Endodermal cell (in vitro differentiated cells): ENCODE measurements around the gene RILPL2. TPM values are rescaled to one million over a fixed set of nuclear protein-coding genes. Genes with fewer than 3 reads are reported as not detected.

ENCODE experiments used
- DNase-seq: peaks from one replicate; pipeline ENCODE4 v3.0.0-alpha.2; 2017
- H3K27ac ChIP-seq: 2 replicates; pipeline ENCODE4 v1.5.1; 2013; ENCODE audit warnings: mild to moderate bottlenecking, low read depth, low read length, moderate library complexity
- H3K27me3 ChIP-seq: 2 replicates; pipeline ENCODE4 v1.6.1; 2013; ENCODE audit warnings: mild to moderate bottlenecking, low read length, moderate library complexity; ENCODE audit not compliant: insufficient read depth, control insufficient read depth, poor library complexity, severe bottlenecking
- H3K36me3 ChIP-seq: 2 replicates; pipeline ENCODE4 v1.7.0; 2013; ENCODE audit warnings: mild to moderate bottlenecking, low read length, moderate library complexity; ENCODE audit not compliant: control insufficient read depth, insufficient read depth
- H3K4me1 ChIP-seq: one replicate; pipeline ENCODE4 v1.7.0; 2013; ENCODE audit warnings: low read length; ENCODE audit not compliant: control insufficient read depth, insufficient read depth
- H3K4me3 ChIP-seq: 2 replicates; pipeline ENCODE4 v1.5.1; 2013; ENCODE audit warnings: mild to moderate bottlenecking, low read length, moderate library complexity
- H3K9ac ChIP-seq: 2 replicates; pipeline ENCODE4 v1.6.1; 2013; ENCODE audit warnings: mild to moderate bottlenecking, low read length, moderate library complexity; ENCODE audit not compliant: poor library complexity, severe bottlenecking; ENCODE audit errors: extremely low read depth
- H3K9me3 ChIP-seq: 2 replicates; pipeline ENCODE4 v1.6.1; 2013; ENCODE audit warnings: mild to moderate bottlenecking, low read length, moderate library complexity; ENCODE audit not compliant: control insufficient read depth
- H3K27ac Mint-ChIP-seq: 2 replicates; pipeline ENCODE4 v1.8.0; 2020; ENCODE audit warnings: mixed read lengths
- H3K27me3 Mint-ChIP-seq: 2 replicates; pipeline ENCODE4 v1.8.0; 2021; ENCODE audit warnings: mild to moderate bottlenecking, mixed read lengths; ENCODE audit not compliant: insufficient read depth
- H3K36me3 Mint-ChIP-seq: 2 replicates; pipeline ENCODE4 v1.8.0; 2020; ENCODE audit warnings: low read depth, mixed read lengths
- H3K4me1 Mint-ChIP-seq: 2 replicates; pipeline ENCODE4 v1.8.0; 2020; ENCODE audit warnings: mixed read lengths
- H3K4me3 Mint-ChIP-seq: 2 replicates; pipeline ENCODE4 v1.8.0; 2020; ENCODE audit warnings: mild to moderate bottlenecking, moderate library complexity, mixed read lengths
- H3K9me3 Mint-ChIP-seq: 2 replicates; pipeline ENCODE4 v1.8.0; 2020; ENCODE audit warnings: mild to moderate bottlenecking, mixed read lengths
- CTCF ChIP-seq: fragments of 200-600 bp; sonication (generic); conservative IDR thresholded peaks from 2 replicates; pipeline ENCODE4 v1.5.0; 2021; ENCODE audit warnings: antibody characterized with exemption, mild to moderate bottlenecking
- WGBS, 2 experiments: methylation state at CpG; one replicate each; pipeline versions ENCODE4 v1.1.5 to v1.1.7; 2013; ENCODE audit warnings: missing lambda C conversion rate in 2 of 2, mixed read lengths in 1 of 2; ENCODE audit not compliant: insufficient coverage in 1 of 2, insufficient read length in 1 of 2; 5-methylcytosine and 5-hydroxymethylcytosine counted together
- total RNA-seq, 2 donors: library from RNA; stranded (reverse); fragmentation: NEBNext Ultra II Directional in 1 of 2; extraction: Animal tissue kit (Norgen Biotek cat#: 25700) in 1 of 2; gene quantifications; 2 replicates in 1 of 2; 3 replicates in 1 of 2; pipeline ENCODE4 v1.2.1, GENCODE V29; 2021

RILPL2 gene
- total RNA-seq, 2 donors from 2014 or later, result 2.6 TPM

- 95 to 99% methylated on average over 12 to 14 of the region's 14 CpGs for WGBS, 2 experiments
- DNase-seq, result no peak
- H3K4me3 ChIP-seq, result no peak overlapping the region
- H3K27me3 Mint-ChIP-seq, result no peaks in the 10 kb centered on the region
- no peaks in the 10 kb centered on the region for H3K27me3 ChIP-seq
- no peaks in the 10 kb centered on the region for H3K4me1 ChIP-seq
- H3K27ac ChIP-seq, result no peak overlapping the region
- H3K36me3 Mint-ChIP-seq, result peaks cover 72% of the 10 kb centered on the region
- no peaks in the 10 kb centered on the region for H3K4me1 Mint-ChIP-seq
- H3K4me3 Mint-ChIP-seq, result no peak overlapping the region
- H3K27ac Mint-ChIP-seq, result no peak overlapping the region
- no peak overlapping the region for H3K9ac ChIP-seq
- no peaks in the 10 kb centered on the region for H3K9me3 Mint-ChIP-seq
- peaks cover 70% of the 10 kb centered on the region for H3K36me3 ChIP-seq
- TF ChIP-seq CTCF, result no peak
- no peaks in the 10 kb centered on the region for H3K9me3 ChIP-seq
Observed at GRCh38 chr12:123398550-123399254, 37.8 kb downstream of the RILPL2 start.

GRCh38 chr12:123398177-123398549, 38.3 kb downstream of the RILPL2 start:
- H3K27ac ChIP-seq, result no peak overlapping the region
- no peak for DNase-seq
- H3K4me1 ChIP-seq, result no peaks in the 10 kb centered on the region
- 94 to 99% methylated on average over 7 to 10 of the region's 10 CpGs for WGBS, 2 experiments
- peaks cover 70% of the 10 kb centered on the region for H3K36me3 ChIP-seq
- Mint-ChIP-seq H3K27ac (no peak overlapping the region), H3K9me3 (no peaks in the 10 kb centered on the region), H3K27me3 (no peaks in the 10 kb centered on the region), H3K36me3 (peaks cover 70% of the 10 kb centered on the region), H3K4me3 (no peak overlapping the region), H3K4me1 (no peaks in the 10 kb centered on the region)
- no peaks in the 10 kb centered on the region for H3K27me3 ChIP-seq
- no peak overlapping the region for H3K9ac ChIP-seq
- no peak for TF ChIP-seq CTCF
- no peaks in the 10 kb centered on the region for H3K9me3 ChIP-seq
- H3K4me3 ChIP-seq, result no peak overlapping the region

GRCh38 chr12:123397400-123397799, 39.1 kb downstream of the RILPL2 start:
- Histone ChIP-seq H3K27me3 (no peaks in the 10 kb centered on the region), H3K36me3 (peaks cover 72% of the 10 kb centered on the region), H3K27ac (no peak overlapping the region), H3K4me1 (no peaks in the 10 kb centered on the region), H3K9me3 (no peaks in the 10 kb centered on the region), H3K4me3 (no peak overlapping the region), H3K9ac (no peak overlapping the region)
- Mint-ChIP-seq H3K9me3 (no peaks in the 10 kb centered on the region), H3K4me3 (no peak overlapping the region), H3K36me3 (peaks cover 70% of the 10 kb centered on the region), H3K27me3 (no peaks in the 10 kb centered on the region), H3K4me1 (no peaks in the 10 kb centered on the region), H3K27ac (no peak overlapping the region)
- WGBS, 2 experiments, result 98 to 100% methylated on average over 2 to 6 of the region's 6 CpGs
- no peak for TF ChIP-seq CTCF
- DNase-seq, result no peak
